Measurements from ENCODE around the gene RICTOR.
A peak's percentile ranks its signal among the peaks of the same experiment; 100 is the strongest.

RICTOR gene

DNA sequence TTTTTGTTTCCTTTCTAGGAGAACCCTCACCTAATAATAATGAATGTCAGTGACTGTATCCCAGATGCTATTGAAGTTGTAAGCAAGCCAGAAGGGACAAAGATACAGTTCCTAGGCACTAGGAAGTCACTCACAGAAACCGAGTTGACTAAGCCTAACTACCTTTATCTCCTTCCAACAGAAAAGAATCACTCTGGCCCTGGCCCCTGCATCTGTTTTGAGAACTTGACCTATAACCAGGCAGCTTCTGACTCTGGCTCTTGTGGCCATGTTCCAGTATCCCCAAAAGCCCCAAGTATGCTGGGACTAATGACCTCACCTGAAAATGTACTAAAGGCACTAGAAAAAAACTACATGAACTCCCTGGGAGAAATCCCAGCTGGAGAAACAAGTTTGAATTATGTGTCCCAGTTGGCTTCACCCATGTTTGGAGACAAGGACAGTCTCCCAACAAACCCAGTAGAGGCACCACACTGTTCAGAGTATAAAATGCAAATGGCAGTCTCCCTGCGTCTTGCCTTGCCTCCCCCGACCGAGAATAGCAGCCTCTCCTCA is 141.3 kb downstream of the RICTOR start:
- no peak for DNase-seq (ENCODE audit: low read depth in 2 of 2)

DNA sequence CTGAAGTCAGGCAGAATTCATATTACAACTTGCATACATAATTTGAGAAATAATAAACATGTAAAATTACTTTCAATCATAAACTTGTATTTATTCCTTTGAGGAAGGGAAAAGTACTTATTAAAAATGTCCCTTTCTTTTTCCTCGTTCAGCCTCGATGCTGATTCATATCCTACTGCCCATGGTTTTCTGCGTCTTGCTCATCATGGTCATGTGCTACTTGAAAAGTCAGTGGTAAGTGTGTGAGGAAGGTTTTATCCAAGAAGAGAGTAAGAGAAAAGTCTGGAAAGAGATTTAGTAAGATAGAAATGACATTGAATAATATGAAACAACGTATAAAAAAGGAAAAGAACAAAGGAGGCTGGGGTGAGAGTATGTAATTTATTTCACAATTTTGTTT is 142.5 kb downstream of the RICTOR start:
- no peak for DNase-seq (ENCODE audit: low read depth in 2 of 2)

DNA sequence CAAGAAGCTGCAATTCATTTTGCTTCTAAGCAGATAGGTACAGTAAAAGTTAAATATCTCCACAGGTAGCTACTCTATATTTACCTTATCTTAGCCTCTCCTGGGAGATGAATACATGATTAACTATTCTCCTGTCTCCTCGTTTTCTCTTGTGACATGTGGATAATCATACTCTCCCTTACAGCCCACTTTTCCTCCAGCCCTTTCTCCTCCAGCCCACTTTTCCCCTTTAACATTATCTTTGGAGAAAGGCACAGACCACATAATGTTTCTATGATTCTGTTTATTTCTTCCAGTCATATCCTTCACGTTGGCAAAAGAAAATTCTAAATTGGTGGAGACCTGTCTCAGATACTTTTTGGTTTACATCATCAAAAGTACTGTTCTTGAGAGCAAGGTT is 144.4 kb downstream of the RICTOR start:
- DNase-seq (ENCODE audit: low read depth in 2 of 2), result no peak

DNA sequence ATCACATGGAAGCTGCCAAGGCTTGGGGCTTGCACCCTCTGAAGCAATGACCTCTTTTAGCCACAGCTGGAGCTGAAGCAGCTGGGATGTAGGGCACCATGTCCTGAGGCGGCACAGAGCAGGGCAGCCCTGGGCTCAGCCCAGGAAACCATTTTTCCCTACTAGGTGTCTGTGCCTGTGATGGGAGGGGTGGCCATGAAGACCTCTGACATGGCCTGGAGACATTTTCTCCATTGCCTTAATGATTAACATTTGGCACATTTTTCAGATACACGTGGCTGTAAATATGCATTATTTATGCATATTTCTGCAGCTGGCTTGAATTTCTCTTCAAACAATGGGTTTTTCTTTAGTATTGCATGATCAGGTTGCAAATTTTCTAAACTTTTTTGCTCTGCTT is 146.7 kb downstream of the RICTOR start:
- DNase-seq (ENCODE audit: low read depth in 2 of 2), result no peak

DNA sequence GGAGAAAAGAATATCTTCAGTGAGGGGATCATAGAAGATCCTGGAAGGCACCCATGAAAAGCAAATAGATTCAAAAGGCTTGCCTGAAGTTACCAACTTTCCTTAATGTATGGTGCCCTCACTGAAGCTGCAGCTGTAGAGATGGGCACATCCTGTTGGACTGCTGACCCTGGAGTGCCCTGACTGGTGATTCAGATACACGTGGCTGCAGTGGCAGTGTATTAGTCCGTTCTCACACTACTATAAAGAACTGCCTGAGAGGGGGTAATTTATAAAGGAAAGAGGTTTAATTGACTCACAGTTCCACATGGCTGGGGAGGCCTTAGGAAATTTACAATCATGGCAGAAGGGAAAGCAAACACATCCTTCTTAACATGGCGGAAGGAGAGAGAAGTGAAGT is 148.1 kb downstream of the RICTOR start:
- DNase-seq (ENCODE audit: low read depth in 2 of 2), result no peak

DNA sequence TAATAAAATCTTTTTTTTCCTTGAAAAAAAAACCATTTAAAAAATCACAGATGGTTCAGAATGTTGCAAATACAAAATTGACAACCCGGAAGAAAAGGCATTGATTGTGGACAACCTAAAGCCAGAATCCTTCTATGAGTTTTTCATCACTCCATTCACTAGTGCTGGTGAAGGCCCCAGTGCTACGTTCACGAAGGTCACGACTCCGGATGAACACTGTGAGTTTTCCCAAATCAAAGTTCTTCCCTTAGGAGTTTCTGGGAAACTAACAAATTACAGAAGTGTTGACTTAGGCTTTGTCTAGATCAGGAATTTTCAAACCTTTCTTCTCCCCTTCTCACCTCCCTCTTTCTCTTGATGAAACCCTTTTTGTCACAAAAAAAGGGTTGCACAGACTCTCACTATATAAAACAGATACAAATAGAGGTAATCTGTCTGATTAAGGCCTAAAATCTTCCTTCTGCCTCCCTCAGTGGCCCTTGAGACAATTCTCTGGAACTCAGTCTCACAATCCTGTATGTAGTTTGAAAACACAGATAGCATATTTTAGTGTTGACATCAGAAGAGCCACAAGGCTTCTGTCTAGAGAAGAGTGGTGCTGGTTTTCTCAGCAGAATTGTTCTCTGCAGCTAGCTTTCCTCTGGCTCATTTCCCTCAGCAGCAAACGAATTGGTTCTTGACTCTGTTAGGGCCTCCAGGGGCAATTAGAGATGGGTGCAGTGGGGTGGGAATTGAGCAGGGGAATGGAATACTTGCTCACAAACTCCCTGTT is 148.9 kb downstream of the RICTOR start:
- no peak for DNase-seq (ENCODE audit: low read depth in 2 of 2)

DNA sequence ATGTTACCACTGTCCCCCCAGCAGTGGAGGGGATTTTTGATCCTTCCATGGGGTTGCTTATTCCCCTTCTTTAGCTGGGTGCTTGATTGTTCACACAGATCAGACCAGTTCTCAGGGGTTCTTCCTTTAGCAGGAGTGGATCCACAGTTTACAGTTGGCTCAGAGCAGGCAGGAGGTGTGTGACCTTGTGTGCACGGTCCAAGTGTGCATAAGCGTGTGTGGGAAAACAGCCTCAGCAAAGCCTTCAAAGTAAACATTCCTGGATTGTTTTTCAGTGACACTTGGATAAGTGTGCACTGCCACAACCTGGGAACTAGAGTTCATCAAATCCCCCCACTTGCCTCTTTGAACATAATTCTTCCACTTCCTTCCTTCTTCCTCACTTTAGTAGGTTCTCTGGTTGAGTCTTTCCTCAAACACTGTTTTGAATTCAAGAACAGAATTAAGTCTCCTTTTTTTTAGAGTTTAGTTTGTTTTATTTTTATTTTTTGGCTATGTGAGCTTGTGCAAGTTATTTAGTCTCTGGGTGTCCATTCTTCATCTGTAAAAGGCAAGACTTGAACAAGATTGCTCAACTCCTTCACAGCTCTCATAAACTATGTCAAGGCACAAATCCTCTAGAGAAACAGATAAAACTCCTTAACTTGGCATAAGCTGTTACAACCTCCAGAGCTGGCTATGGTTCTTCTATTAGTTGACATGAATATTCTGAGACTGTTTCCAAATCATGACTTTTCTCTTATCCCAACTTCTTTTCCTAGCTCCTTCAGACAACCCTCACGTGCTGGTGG is 150.3 kb downstream of the RICTOR start:
- DNase-seq (ENCODE audit: low read depth in 2 of 2), result no peak

DNA sequence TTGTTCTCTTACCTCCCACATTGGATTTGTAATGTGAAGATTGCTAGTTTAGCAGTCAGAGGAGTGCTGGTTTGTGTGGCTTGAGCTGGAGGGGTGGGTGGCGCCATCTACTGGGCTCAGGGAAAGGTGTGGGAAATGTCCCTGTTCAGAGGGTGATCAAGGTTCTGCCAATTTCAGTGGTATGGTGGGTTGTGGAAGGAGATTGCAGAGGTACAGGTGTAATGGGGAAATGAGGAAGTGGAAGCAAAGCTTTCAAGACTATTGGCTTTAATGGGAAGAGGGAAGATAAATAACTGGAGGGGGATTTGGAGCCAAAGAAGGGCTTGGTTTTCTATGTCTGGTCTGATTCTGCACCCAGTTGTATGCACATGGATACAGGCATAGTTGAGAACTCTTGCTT is 152.0 kb downstream of the RICTOR start:
- DNase-seq (ENCODE audit: low read depth in 2 of 2), result peak; percentile 12 to 25

DNA sequence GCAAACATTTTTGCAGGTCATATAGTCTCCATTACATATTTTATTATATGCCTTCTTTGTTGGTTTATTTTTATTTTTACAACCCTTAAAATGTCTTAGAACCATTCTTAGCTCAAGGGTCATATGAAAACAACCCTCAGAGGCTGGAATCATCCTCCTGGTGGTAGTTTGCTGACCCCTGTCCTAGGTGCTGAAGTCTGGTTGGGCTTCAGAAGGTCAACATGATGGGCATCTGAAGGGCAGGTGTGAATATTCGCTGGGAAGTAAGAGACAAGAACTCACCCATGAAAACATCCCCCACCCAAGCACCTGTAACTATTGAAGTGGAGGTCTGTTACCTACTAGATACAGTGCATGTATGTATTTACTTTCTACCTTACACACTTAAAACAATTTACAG is 153.0 kb downstream of the RICTOR start:
- no peak for DNase-seq (ENCODE audit: low read depth in 2 of 2)

DNA sequence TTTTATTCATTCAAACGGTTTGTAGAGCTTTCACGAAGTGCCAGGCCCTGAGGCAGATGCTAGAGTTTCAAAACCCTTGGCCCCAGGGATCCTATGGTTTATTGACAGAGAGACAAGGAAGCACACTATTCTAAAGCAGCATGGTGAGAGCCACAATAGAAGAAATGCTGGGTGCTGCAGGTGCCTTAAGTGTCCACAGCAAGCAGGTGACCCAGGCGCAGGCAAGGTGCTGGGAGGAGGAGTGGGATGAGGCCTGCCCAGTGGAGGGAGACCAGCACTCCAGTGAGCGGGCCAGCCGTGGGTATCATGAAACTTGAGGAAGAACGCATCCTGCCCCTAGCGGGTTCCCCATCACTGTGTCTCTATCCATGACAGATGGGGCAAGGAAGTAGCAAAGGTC is 157.4 kb downstream of the RICTOR start:
- no peak for DNase-seq (ENCODE audit: low read depth in 2 of 2)

DNA sequence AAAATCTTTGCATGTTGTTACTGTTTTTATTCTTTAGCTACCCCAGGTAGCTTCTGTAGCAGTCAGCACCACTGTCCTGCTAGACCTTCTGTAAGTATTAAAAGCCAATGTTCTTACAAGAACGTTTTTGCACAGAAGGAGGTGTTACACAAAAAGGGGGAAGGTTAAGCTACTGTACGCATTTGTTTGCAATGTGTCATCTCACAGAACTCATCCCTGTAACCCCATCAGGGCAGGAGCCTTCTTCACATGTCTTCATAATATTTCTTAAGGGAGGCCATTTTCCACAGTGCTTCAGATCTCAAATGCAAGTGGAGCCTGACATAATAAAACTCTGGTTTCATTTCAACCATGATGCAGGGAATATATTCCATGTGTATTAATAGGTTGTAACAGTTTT is 160.5 kb downstream of the RICTOR start:
- DNase-seq (ENCODE audit: low read depth in 2 of 2), result no peak

DNA sequence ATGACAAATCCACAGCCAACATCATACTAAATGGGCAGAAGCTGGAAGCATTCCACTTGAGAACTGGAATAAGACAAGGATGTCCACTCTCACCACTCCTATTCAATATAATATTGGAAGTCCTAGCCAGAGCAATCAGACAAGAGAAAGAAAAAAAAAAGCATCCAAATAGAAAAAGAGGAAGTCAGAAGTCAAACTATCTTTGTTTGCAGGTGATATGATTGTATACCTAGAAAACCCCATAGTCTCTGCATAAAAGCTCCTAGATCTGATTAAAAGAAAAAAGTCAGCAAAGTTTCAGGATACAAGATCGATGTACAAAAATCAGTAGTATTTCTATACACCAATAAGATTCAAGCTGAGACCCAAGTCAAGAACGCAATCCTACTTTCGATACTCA is 162.3 kb downstream of the RICTOR start:
- no peak for DNase-seq (ENCODE audit: low read depth in 2 of 2)

DNA sequence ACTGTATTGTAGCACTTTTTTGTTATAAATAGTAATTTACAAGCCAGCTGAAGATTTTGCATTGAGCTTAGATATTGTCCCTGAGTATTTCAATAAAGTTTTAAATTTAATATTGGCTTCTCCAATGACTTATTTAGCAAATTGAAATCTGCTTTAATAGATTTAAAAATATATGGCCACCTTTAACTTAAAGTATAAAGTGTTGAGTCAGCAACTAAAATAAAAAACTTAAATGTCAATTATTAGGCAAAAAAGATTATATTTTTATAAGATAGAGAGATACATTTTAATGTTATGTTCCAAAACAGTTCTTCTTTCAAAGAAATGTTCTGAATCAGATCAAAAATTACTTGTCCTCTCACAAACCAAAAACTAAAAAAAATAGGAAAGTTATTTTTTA is 167.7 kb downstream of the RICTOR start:
- DNase-seq (ENCODE audit: low read depth in 2 of 2), result no peak

DNA sequence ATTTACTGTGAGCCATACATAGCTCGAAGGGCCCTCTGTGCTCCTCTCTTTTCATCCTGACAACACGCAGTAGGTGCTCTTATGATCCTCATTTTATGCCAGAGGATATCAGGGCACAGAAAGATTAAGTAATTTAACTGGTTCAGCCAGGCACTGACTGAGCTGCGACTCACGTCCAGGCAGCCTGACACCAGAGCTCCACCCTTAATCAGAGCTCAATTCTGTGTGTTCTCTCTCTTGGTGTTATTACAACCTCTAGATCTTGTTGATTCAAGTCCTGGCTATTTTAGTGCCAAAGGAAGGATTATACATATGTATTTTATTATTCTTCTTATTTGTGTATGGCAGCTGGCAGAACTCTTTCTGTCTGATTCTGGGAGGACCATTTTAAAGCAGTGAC is 168.7 kb downstream of the RICTOR start:
- no peak for DNase-seq (ENCODE audit: low read depth in 2 of 2)

DNA sequence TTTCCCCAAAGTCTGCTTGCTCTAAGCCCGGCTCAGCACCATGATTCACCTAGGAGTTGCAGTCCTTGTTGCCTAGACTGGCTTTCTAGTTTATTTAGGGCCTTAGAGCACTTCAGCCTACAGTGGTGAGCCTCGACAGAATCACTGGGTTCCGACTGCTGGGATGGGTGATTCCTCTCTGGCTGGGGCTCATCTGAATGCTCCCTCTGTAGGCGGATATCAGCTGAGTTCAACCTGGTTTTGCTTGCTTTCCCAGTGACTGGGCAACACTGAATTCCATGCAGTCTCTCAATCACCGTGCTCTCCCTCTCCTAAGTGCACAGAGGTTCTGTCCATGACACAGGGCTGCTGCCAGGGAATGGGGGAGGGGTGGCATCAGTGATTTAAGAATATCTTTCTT is 174.3 kb downstream of the RICTOR start:
- no peak for DNase-seq (ENCODE audit: low read depth in 2 of 2)

DNA sequence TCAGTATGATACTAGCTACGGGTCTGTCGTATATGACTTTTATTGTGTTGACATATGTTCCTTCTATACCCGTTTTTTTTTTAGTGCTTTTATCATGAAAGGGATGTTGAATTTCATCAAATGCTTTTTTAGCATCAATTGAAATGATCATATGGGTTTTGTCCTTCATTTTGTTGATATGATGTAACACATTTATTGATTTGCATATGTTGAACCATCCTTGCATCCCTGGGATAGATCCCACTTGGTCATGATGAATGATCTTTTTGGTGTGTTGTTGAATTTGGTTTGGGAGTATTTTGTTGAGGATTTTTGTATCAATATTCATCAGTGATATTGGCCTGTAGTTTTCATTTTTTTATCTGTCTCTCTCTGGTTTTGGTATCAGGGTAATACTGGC is 177.4 kb downstream of the RICTOR start:
- DNase-seq (ENCODE audit: low read depth in 2 of 2), result no peak

DNA sequence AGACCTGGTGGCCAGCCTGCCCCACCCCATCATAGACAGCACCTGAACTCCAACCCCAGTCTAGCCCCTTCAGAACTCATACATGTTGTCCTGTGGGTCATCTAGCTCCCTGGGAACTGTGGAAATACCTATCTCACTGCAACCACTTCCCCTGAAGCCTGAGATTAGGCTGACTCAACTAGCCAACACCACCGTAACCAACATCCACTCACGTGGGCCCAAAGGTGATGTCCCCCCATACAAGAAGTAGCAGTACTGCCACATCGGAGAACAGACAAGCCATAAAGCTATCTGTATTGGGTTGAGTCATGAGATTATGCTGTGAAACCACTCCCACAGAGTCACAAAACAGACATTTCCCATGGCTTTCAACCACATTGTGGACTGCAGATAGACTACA is 181.8 kb downstream of the RICTOR start:
- no peak for DNase-seq (ENCODE audit: low read depth in 2 of 2)

DNA sequence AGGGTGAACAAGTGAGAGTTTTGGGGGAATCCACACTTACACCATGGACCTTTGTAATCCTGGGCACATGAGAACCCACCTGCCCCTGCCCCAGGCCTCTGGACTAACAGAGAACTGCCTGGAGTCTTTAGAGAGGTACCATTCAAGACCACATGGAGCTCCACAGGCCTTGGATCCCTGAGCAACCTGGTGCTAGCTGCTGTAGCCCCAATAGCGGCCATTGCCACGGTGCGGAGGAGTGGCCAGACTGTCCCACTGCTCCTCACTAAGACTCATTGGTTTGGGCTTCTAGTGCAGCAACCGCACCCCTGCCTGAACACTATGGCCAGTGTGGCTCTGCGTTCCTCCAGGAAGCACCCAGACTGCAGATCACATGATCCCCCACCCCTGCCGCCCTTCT is 182.6 kb downstream of the RICTOR start:
- DNase-seq (ENCODE audit: low read depth in 2 of 2), result no peak

DNA sequence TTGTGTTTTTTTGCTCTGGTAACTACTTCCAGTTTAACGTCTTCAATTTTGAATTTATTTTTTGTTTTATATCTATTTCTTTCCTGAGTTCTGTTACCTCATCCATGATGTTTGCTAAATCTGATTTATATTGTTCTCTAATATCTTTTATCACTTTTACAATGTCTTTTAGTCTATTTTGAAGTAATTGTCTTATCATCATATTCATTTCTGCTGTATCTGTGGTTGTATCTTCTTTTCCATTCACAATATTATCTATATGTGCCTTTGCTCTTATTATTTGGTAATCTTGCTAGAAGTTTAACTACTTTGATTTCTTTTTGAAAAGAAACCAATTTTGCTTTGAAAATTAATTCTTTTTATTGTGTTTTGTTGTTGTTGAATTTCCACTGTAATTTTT is 184.8 kb downstream of the RICTOR start:
- no peak for DNase-seq (ENCODE audit: low read depth in 2 of 2)

DNA sequence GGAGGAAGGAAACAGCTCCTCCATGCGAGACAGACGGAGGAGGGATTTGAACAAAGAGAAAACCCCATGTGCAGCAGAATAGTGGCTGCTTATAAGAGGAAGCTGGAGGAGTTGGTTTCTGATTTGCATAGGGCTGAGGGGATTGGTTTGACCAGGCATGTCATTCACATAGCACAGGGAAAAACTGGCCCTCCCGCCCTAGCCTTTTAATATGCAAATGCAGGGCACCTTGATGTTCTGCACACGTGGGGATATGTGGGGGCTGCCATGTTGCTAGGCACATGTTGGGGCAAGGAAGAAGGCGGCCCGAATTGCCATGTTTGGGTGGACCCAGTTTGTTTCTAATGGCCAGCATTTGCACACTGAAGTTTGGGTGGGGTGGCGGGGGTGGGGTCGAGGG is 186.2 kb downstream of the RICTOR start:
- DNase-seq (ENCODE audit: low read depth in 2 of 2), result no peak

Data from activated CD4-positive, alpha-beta T cell treated with anti-CD3 and anti-CD28 coated beads for 24 hours (primary cell).